Nephron (organoid): ENCODE measurements around the gene KLF15.

Experiments
- H3K27ac Mint-ChIP-seq, 3 experiments: 2 replicates each; pipeline ENCODE4 v1.8.0; 2020; ENCODE audit warnings: mixed read lengths in 3 of 3, mild to moderate bottlenecking in 2 of 3, moderate library complexity in 1 of 3
- H3K27me3 Mint-ChIP-seq: 2 replicates; pipeline ENCODE4 v1.8.0; 2021; ENCODE audit warnings: low read depth, mild to moderate bottlenecking, moderate library complexity, mixed read lengths
- H3K36me3 Mint-ChIP-seq: 2 replicates; pipeline ENCODE4 v1.8.0; 2020; ENCODE audit warnings: low read depth, mixed read lengths
- H3K4me1 Mint-ChIP-seq: 2 replicates; pipeline ENCODE4 v1.8.0; 2020; ENCODE audit warnings: mixed read lengths
- H3K4me3 Mint-ChIP-seq, 3 experiments: 2 replicates each; pipeline ENCODE4 v1.8.0; 2020; ENCODE audit warnings: mild to moderate bottlenecking in 3 of 3, mixed read lengths in 3 of 3, moderate library complexity in 2 of 3
- H3K9me3 Mint-ChIP-seq: 2 replicates; pipeline ENCODE4 v1.8.0; 2020; ENCODE audit warnings: mixed read lengths
- TF ChIP-seq, protein P1 (sequence below), 3 experiments: fragments of 200-600 bp; sonication (generic); IDR thresholded peaks; one replicate each; pipeline ENCODE4 v1.5.0; 2021; ENCODE audit warnings: antibody characterized with exemption in 3 of 3; ENCODE audit not compliant: unreplicated experiment in 3 of 3

Gene KLF15

DNA sequence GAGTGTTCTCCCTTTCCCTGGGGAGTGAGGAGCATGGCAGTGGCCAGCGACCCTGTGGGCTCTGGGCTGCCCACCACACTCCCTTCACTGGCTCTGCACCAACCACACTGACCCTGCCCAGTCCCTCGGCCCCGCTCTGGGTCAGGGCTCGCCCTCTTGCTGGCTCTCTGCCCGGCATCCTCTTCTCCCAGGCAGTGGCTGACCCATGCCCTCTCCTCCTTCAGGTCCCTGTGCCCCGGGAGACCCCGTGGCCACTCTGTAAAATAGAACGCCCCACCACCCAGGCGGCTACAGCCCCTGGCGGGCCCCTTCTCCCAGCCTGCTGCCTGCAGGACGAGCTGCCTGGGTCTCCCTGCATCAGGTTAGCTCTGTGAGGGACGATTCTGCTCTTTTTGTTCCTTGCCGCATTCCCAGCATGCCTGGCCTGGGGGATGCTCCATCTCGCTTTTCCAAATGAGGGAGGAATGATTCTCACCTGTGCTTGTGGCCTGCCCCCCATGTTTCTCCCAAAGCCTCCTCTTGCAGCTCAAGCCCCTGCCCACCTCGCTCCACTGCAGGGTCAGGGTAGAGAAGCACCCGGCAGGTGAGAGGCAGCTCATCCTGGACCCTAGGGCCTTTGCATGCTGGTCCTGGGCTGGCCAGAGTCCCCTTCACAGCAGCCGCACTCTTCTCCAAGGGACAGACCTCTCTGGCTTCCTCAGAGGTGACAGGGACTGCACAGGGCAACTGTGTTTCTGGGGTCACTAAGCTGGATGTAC, 23.0 kb upstream of the KLF15 start:
- TF ChIP-seq, protein P1, sequence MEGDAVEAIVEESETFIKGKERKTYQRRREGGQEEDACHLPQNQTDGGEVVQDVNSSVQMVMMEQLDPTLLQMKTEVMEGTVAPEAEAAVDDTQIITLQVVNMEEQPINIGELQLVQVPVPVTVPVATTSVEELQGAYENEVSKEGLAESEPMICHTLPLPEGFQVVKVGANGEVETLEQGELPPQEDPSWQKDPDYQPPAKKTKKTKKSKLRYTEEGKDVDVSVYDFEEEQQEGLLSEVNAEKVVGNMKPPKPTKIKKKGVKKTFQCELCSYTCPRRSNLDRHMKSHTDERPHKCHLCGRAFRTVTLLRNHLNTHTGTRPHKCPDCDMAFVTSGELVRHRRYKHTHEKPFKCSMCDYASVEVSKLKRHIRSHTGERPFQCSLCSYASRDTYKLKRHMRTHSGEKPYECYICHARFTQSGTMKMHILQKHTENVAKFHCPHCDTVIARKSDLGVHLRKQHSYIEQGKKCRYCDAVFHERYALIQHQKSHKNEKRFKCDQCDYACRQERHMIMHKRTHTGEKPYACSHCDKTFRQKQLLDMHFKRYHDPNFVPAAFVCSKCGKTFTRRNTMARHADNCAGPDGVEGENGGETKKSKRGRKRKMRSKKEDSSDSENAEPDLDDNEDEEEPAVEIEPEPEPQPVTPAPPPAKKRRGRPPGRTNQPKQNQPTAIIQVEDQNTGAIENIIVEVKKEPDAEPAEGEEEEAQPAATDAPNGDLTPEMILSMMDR (IDR thresholded peaks at IDR 0.05; ENCODE audit: unreplicated experiment in 3 of 3), result no peak
- Mint-ChIP-seq H3K4me3 (no peak overlapping the region), H3K27ac (no peak overlapping the region), H3K27me3 (peaks cover 6% of the 10 kb centered on the region), H3K9me3 (peaks cover 6% of the 10 kb centered on the region), H3K4me1 (peaks cover 11% of the 10 kb centered on the region), H3K36me3 (no peaks in the 10 kb centered on the region)

DNA sequence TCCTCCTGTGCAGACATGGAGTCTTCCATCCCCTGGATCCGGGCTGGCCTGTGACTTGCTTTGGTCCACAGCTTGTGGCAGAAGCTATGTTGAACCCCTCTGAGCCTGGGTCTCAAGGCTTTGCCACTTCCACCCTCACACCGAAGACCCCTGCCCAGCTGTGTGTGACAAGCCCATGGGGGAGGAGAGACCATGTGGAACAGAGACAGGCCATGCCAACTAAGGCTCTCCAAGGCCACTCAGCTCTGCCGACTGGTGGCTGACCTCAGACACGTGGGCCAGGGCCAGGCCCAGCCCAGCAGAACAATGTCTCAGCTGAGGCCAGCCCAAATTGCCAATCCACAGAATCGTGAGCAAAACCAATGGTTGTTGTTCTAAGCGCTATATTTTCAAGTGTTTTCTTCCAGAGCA, 21.1 kb upstream of the KLF15 start:
- H3K27me3 Mint-ChIP-seq, result peaks cover 6% of the 10 kb centered on the region
- peaks cover 24% of the 10 kb centered on the region for H3K4me1 Mint-ChIP-seq
- no peak overlapping the region for H3K27ac Mint-ChIP-seq
- H3K4me3 Mint-ChIP-seq, result no peak overlapping the region
- H3K9me3 Mint-ChIP-seq, result no peaks in the 10 kb centered on the region
- H3K36me3 Mint-ChIP-seq, result no peaks in the 10 kb centered on the region
- TF ChIP-seq, protein P1 (IDR thresholded peaks at IDR 0.05; ENCODE audit: unreplicated experiment in 3 of 3), result no peak

DNA sequence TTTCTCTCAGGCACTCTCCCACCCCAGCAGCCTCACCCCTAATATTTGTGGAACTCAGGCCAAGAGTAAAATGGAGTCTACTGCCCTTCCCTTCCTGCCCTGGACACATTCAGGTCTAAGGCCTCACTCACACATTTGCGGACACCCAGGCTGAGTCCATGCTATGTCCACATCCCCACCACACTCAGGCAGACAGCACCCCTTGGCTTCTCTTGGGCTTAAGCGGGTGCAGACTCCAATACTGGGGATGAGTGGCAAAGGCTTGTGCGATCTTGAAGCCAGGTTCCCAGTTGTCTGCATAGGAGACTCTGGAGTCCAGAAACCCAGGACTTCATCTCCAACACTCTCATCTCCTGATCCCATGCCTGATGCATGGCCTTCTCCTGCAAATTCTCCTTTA, 20.0 kb upstream of the KLF15 start:
- TF ChIP-seq, protein P1 (IDR thresholded peaks at IDR 0.05; ENCODE audit: unreplicated experiment in 3 of 3), result no peak
- Mint-ChIP-seq H3K36me3 (no peaks in the 10 kb centered on the region), H3K4me3 (no peak overlapping the region), H3K4me1 (peaks cover 24% of the 10 kb centered on the region), H3K27me3 (peaks cover 9% of the 10 kb centered on the region), H3K27ac (peak overlapping the region in 1 of 3 experiments; percentile 77), H3K9me3 (no peaks in the 10 kb centered on the region)

DNA sequence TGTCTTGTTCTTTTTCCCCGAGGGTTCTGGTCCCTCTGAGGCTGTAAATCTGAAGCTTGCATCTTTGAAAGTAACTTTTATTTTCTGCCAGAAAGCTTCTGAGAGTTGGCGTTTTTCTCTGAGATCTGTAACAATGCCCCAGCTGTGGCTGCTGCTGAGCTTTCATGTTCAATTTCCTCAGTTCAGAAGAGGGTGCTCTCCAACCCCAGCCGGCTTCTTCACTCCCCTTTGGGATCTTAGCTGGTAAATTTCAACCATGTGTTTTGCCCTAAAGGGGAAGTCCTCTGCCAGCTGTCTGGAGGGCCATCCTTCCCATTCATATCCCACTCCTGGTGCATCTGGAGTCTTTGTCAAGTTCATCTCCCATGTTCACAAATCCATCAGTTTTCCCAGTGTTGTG, 19.2 kb upstream of the KLF15 start:
- Mint-ChIP-seq H3K9me3 (no peaks in the 10 kb centered on the region), H3K27me3 (peaks cover 9% of the 10 kb centered on the region), H3K36me3 (no peaks in the 10 kb centered on the region), H3K27ac (peak overlapping the region; percentile 50 to 77 (median 55)), H3K4me3 (no peak overlapping the region), H3K4me1 (peaks cover 24% of the 10 kb centered on the region)
- TF ChIP-seq, protein P1 (IDR thresholded peaks at IDR 0.05; ENCODE audit: unreplicated experiment in 3 of 3), result no peak

DNA sequence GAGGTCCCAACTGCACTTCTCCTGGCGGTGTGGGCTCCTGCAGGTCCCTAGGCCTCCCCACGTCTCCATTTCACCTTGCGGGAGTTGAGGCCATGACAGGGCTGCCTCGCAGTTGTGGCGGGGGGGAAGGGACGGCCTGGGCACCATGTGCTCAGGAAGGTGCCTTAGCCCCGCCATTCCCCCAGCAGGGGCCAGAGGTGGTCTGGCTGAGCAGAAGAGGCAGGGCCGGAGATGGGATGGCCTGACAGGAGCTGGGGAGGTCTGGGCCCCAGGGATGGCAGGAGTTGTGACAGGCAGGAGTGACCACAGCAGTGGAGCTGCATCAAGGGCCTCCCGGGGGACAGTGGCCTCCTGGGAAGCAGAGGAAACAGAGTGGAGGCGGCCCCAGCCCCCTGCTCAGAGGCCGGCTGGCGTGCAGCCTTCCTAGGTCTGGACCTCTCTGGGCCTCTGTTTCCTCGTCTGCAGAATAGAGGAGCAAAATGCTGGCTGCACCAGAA, 18.7 kb upstream of the KLF15 start:
- H3K9me3 Mint-ChIP-seq, result no peaks in the 10 kb centered on the region
- H3K4me1 Mint-ChIP-seq, result peaks cover 24% of the 10 kb centered on the region
- TF ChIP-seq, protein P1 (IDR thresholded peaks at IDR 0.05; ENCODE audit: unreplicated experiment in 3 of 3), result no peak
- no peak overlapping the region for H3K4me3 Mint-ChIP-seq
- H3K27me3 Mint-ChIP-seq, result peaks cover 9% of the 10 kb centered on the region
- peak overlapping the region; percentile 50 to 77 (median 55) for H3K27ac Mint-ChIP-seq
- H3K36me3 Mint-ChIP-seq, result no peaks in the 10 kb centered on the region
